Measurements from ENCODE around the gene KIF13A.

DNA sequence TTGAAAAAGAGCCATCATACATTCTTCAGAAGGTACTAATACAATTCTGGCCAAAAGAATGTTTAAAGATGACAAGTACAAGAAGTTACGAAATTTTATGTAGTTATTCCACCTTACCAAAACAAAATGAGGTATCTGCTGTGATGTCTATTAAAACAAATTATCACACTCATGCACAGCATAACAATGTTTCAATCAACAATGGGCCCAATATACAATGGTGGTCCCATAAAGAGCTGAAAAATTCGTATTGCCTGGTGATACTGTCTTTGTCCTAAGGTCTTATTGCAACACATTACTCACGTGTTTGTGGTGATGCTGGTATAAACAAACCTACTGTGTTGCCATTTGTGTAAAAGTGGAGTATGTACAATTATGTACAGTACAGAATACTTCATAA lies 277.1 kb downstream of the KIF13A start:
- TF ChIP-seq XRCC5 (IDR thresholded peaks at IDR 0.05; ENCODE audit: low read depth, low read length), result no peak
- no peak for TF ChIP-seq SMAD2 (IDR thresholded peaks at IDR 0.05; ENCODE audit: low read depth, low read length)
- TF ChIP-seq FOXP4 (CRISPR knock-in tag; IDR thresholded peaks at IDR 0.05; ENCODE audit: borderline replicate concordance), result no peak
- no peak for TF ChIP-seq NFIC (IDR thresholded peaks at IDR 0.05)
- no peak for TF ChIP-seq CAMTA2 (CRISPR knock-in tag; conservative IDR thresholded peaks at IDR 0.05)
- TF ChIP-seq ZNF274 (IDR thresholded peaks at IDR 0.05; ENCODE audit: borderline replicate concordance, low read depth, low read length), result no peak
- TF ChIP-seq GABPA (tag; conservative IDR thresholded peaks at IDR 0.05; ENCODE audit: low read depth), result no peak
